ENCODE measurements around the gene KLHL6.
A peak's percentile ranks its signal among the peaks of the same experiment; 100 is the strongest.

The KLHL6 gene

GRCh38 chr3:183592821-183593220 lies 37.3 kb upstream of the KLHL6 start:
- H3K79me2 ChIP-seq (ENCODE audit: insufficient read depth, low read length), result no peaks in the 10 kb centered on the region
- H3K36me3 ChIP-seq (ENCODE audit: low read length), result peaks cover 3% of the 10 kb centered on the region; the same call in 1 of the 2 replicates
- H3K4me2 ChIP-seq (ENCODE audit: low read depth, low read length, poor library complexity, severe bottlenecking), result no peak overlapping the region
- no peak overlapping the region for H3K9ac ChIP-seq (ENCODE audit: low read length)
- no peaks in the 10 kb centered on the region for H3K9me2 ChIP-seq (replicated peaks; ENCODE audit: insufficient read depth, low read length)
- no peak for TF ChIP-seq CTCF (IDR thresholded peaks at IDR 0.05; ENCODE audit: insufficient read depth, low read length, poor library complexity, severe bottlenecking)
- TF ChIP-seq EZH2phosphoT487 (conservative IDR thresholded peaks at IDR 0.05; ENCODE audit: low read length), result no peak
- 0 out of 2 replicates have a peak, but pooled peaks cover 4% of the 10 kb centered on the region for H3K9me3 ChIP-seq (ENCODE audit: insufficient read depth, low read length)
- peak overlapping the region; percentile 61 for H2AFZ ChIP-seq (ENCODE audit: low read depth, low read length, severe bottlenecking)
- H3K4me3 ChIP-seq (ENCODE audit: insufficient read depth, low read length, poor library complexity, severe bottlenecking), result no peak overlapping the region
- H3K27ac ChIP-seq (ENCODE audit: low read depth, low read length), result no peak overlapping the region
- H3K27me3 ChIP-seq (ENCODE audit: low read length), result no peaks in the 10 kb centered on the region
- H3F3A ChIP-seq (ENCODE audit: insufficient read depth), result no peaks in the 10 kb centered on the region
- H4K20me1 ChIP-seq (ENCODE audit: low read depth, low read length), result no peaks in the 10 kb centered on the region

GRCh38 chr3:183591881-183592521 lies 36.5 kb upstream of the KLHL6 start:
- Histone ChIP-seq H3K9ac (ENCODE audit: low read length) (0 out of 2 replicates have a peak overlapping the region, but pooled peaks have one; percentile 2), H3K9me3 (ENCODE audit: insufficient read depth, low read length) (no peaks in the 10 kb centered on the region), H3K4me3 (ENCODE audit: insufficient read depth, low read length, poor library complexity, severe bottlenecking) (no peak overlapping the region), H3K79me2 (ENCODE audit: insufficient read depth, low read length) (no peaks in the 10 kb centered on the region), H3K36me3 (ENCODE audit: low read length) (no peaks in the 10 kb centered on the region), H3K27ac (ENCODE audit: low read depth, low read length) (peak overlapping the region; percentile 36), H3K27me3 (ENCODE audit: low read length) (no peaks in the 10 kb centered on the region), H4K20me1 (ENCODE audit: low read depth, low read length) (no peaks in the 10 kb centered on the region), H2AFZ (ENCODE audit: low read depth, low read length, severe bottlenecking) (peak overlapping the region; percentile 61), H3F3A (ENCODE audit: insufficient read depth) (no peaks in the 10 kb centered on the region), H3K4me2 (ENCODE audit: low read depth, low read length, poor library complexity, severe bottlenecking) (peak overlapping the region; percentile 53), H3K9me2 (replicated peaks; ENCODE audit: insufficient read depth, low read length) (no peaks in the 10 kb centered on the region)
- TF ChIP-seq EZH2phosphoT487 (conservative IDR thresholded peaks at IDR 0.05; ENCODE audit: low read length), result no peak
- TF ChIP-seq CTCF (IDR thresholded peaks at IDR 0.05; ENCODE audit: insufficient read depth, low read length, poor library complexity, severe bottlenecking), result peak; percentile 46

GRCh38 chr3:183590442-183590841 lies 34.9 kb upstream of the KLHL6 start:
- no peaks in the 10 kb centered on the region for H3F3A ChIP-seq (ENCODE audit: insufficient read depth)
- H3K27ac ChIP-seq (ENCODE audit: low read depth, low read length), result no peak overlapping the region
- no peaks in the 10 kb centered on the region for H3K27me3 ChIP-seq (ENCODE audit: low read length)
- no peak overlapping the region for H2AFZ ChIP-seq (ENCODE audit: low read depth, low read length, severe bottlenecking)
- H3K79me2 ChIP-seq (ENCODE audit: insufficient read depth, low read length), result no peaks in the 10 kb centered on the region
- TF ChIP-seq CTCF (IDR thresholded peaks at IDR 0.05; ENCODE audit: insufficient read depth, low read length, poor library complexity, severe bottlenecking), result no peak
- TF ChIP-seq EZH2phosphoT487 (conservative IDR thresholded peaks at IDR 0.05; ENCODE audit: low read length), result no peak
- H3K36me3 ChIP-seq (ENCODE audit: low read length), result no peaks in the 10 kb centered on the region
- no peak overlapping the region for H3K4me3 ChIP-seq (ENCODE audit: insufficient read depth, low read length, poor library complexity, severe bottlenecking)
- H3K9me2 ChIP-seq (replicated peaks; ENCODE audit: insufficient read depth, low read length), result no peaks in the 10 kb centered on the region
- no peaks in the 10 kb centered on the region for H3K9me3 ChIP-seq (ENCODE audit: insufficient read depth, low read length)
- H3K4me2 ChIP-seq (ENCODE audit: low read depth, low read length, poor library complexity, severe bottlenecking), result no peak overlapping the region
- no peak overlapping the region for H3K9ac ChIP-seq (ENCODE audit: low read length)
- H4K20me1 ChIP-seq (ENCODE audit: low read depth, low read length), result no peaks in the 10 kb centered on the region

Data from SU-DHL-6 (cell line).